ENCODE results near the gene UCP2. TPM values are rescaled to one million over a fixed set of nuclear protein-coding genes. Genes with fewer than 3 reads are reported as not detected.

UCP2 gene
- total RNA-seq, 1 experiment from 2014 or later = 30.4 TPM

DNA sequence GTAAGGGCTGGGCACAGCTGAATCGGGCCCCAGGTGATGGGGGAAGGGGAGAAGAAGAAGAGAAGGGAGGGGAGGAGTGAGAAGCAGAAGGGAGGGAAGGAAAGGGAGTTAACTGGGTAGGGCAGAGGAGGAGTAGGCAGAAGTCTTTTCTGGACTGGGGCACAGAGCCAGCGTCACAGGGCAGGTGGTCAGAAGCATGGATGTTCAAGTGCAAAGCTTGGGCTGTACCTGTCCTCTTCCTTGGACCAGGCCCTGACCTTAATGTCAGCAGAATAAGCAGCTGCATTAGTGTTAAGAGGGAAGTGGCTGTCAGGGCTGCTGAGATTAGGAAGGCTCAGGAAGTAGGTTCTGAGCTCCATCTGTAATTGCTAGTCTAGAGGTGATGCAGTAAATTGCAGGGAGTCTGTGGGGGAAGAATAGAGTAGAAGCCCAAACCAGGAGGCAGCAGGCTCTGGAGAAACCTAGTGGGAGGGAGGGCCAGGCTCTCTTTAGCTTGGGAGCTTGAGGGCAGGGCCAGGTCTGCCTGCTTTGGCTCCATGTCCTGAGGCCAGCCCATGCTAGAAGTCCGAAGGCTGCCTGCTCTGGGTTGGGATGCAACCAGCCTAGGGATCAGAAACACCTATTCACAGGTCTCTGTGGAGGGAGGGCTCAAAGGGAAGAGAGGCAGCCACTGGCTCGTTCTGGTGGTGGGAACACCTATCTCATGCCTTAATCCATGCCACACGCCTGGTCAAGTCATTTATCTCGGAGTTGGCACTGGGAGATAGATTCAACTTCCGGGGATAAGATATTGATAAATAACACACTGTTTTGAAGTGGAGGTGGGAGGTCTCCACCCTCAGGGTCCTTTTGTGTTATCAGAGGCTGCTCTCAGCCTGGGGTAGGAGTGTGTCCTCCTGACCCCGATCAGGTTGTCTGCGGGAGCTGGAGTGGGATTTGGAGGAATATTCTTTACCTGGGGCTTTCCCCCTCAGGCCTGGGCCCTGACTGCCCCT is 28.0 kb upstream of the UCP2 start:
- no peak for DNase-seq (ENCODE audit: low spot score)

DNA sequence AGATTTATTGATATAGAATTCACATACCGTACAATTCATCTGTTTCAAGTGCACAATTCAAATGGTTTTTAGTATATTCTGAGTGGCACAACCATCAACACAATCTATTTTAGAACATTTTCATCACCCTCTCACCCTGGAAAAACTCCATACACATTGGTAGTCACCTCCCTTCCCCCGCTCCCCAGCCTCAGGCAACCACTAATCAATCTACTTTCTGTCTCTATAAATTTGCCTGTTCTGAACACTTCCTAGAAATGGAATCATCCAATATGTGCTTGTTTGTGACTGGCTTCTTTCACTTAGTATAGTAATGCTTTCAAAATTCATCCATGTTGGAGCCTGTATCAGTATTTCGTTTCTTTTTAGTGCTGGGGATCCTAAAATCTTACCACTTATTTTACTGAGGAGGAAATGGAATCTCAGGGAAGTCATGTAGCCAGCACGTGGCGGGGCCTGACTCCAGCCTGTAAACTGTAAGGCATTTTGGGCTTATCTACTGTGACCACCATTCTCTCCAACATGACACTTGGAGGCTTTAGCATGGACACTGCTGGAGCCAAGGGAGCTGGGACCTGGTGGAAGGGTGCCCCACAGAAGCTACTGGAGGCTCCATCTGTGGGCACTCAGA is 27.1 kb upstream of the UCP2 start:
- DNase-seq (ENCODE audit: low spot score) = no peak

DNA sequence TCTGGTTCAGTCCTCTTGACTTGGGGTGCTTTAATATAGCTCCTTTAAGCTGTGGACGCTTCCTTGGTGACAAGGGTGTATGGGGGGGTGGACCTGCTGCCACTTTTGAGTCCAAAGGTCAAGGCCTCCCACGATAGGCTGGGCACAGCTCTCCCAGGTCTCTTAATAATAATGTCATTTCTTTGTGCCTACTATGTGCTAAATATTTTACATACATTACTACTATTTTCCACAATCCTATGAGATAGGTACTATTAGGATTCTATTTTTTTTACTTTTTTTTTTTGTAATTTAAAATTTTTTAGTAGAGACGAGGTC is 26.5 kb upstream of the UCP2 start:
- DNase-seq (ENCODE audit: low spot score) = no peak

DNA sequence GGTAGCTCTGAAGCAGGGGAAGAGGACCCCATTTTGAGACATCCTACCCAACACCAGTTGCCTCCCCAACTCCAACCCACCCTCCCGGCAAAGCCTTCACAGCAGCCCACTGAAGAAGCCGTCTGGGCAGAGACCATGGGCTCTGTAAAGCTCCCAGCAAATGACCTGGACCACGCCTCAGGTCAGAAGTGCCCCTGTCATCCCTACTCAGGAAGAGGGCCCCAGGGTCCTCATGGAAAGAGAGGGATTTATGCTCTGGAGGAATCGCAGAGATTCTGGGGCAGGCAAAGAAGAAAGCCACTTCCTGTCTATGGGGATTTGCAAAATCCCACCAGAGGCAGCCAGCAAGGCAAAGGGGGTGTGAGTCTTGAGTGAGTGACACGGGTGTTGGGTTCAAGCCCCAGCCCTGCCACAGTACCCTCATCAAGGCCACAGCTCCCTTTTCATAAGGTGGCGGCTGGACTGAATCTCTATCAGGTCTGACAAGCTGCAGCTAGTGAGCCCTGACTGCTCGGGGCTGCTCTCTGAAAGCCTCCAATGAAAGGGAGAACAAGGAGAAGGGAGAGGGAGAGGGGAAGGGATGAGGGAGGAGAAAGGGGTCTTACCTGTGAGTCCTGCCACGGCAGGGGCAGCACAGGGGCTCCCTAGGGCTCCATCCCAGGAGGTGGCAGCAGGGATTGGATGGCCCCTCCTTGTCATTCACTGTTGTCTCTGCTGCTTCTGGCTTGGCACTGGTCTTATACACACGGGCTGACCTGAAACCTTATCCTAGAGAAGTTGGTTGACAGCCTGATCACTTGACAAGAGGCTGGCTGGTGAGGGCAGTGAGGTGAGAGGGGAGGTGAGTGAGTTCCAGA is 26.0 kb upstream of the UCP2 start, which contains the start of gene UCP3:
UCP3 (minus strand) TSS at position 713 of the 857 bp plus-strand sequence. CDS start 2,043 bp downstream, outside the sequence.
- no peak for DNase-seq (ENCODE audit: low spot score)

DNA sequence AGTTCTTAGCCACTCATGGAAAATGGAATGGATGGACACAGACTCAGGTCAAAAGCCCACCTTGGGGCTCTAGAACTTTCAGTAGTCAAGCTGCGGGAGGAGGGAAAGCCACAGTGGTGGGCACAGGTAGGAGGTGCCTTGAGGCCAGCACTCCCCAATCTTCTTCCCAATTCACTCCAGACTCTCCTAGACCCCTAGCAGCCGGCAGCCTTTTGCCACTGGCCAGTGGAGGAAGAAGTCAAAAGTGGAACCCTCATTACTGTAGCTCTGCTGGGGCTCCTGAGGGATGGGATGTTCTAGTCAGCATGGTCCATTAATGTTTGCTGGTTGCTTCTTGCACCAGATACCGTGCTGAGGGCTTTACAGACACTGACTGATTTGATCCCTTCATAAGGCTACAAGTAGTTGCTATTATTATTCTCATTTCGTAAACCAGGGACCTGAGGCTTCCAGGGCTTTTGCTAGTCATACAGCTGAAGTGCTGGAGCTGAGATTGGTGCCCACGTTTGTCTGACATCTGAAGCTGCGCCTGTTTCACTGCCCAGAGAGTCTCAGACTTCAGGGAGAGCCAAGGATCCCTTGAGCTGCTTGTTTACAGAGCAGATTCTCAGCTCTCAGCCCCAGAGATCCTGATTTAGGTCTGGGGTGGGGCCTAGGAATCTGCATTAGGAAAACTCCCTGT is 25.2 kb upstream of the UCP2 start:
- DNase-seq (ENCODE audit: low spot score) = no peak

DNA sequence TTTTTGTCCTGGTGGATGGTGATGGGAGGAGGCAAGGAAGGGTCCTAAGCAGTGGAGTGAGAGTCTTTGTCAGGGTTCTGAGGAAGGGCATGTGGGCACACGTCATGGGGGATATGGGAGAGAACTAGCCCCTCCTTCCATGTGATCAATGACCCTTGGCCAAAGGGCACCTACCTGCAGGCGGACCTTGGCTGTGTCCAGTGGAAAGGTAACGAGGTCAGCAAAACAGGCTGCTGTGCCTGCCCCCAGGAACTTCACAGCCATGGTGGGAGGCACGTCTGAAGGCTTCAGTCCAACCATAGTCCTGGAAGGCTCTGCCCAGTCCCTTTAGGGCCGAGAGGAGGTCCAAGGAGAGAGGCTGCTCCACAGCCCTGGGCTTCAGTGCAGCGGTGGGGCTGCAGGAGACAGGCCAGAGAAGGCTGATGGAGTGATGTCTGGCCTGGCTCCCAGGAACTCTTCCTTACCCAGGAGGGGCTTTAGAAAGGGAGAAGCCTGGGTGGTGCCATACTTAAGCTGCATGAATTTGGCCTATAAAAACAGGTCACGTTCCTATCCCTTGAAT is 24.2 kb upstream of the UCP2 start:
- no peak for DNase-seq (ENCODE audit: low spot score)

DNA sequence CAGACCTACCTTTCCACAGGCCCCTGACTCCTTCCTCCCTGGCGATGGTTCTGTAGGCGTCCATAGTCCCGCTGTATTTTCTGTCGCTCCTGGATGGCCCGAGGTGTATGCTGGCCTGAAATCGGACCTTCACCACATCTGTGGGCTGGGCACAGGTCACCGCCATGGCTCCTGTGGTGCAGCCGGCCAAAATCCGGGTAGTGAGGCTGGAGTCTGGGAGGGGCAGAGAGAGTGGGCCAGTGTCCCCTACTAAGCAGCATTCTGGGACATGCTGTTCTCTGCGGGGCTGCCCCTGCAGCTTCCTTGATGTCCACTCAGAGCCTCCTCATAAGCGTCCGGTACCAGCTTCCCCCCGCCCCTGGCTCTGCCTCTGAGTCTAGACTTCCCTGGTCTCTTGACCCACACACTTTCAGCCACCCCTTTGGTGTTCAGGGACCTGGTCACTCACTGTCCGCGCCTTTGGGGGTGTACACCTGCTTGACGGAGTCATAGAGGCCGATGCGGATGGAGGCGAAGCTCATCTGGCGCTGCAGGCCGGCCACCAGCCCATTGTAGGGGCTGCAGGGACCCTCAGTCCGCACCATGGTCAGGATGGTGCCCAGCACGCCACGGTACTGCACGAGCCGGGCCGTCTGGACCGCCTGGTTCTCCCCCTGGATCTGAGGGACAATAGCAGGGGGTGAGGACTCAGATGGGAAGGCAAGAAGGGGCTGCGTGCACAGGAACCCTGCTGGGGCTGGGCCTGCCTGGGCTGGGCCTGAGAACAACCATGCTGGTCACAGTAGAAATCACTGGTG is 23.3 kb upstream of the UCP2 start:
- no peak for DNase-seq (ENCODE audit: low spot score)

DNA sequence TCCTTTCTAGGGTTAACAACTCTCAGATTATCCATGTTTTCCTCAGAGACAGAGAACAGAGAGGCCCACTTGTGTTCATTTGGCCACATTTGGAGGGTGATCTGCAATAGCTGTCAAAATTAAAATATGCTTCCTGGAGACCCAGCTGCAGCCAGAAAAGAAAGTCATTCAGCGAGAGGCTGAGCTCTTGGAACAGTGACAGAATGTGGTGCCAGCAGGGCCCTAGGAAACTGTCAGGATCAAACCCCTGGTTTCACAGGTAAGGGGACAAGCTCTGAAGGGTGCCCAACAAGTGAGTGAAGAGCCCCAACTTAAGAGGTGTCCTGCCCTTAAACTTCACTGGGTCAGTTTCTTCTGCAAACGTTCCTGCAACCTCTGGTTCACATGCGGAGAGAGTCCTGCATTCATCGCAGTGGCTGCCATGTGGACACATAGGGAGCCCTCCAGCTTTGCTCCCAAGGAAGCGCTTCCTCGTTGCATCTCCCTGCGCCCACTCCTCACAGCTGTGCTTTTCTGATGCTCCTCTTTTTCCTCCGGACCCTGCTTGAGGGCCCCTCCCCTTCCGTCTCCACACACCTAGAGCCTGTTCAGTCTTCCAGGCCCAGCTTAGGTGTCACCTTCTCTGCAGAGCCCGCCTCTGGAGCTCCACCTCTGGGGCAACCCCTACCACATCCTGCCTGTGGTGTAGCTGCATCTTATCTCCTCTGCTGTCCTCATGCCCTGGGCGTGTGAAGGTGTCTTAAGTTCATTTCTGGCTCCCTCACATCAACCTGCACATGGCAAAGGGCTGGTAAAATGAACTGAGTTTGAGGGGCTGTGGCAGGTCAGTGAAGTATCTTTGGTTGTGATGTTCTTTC is 22.3 kb upstream of the UCP2 start:
- no peak for DNase-seq (ENCODE audit: low spot score)

DNA sequence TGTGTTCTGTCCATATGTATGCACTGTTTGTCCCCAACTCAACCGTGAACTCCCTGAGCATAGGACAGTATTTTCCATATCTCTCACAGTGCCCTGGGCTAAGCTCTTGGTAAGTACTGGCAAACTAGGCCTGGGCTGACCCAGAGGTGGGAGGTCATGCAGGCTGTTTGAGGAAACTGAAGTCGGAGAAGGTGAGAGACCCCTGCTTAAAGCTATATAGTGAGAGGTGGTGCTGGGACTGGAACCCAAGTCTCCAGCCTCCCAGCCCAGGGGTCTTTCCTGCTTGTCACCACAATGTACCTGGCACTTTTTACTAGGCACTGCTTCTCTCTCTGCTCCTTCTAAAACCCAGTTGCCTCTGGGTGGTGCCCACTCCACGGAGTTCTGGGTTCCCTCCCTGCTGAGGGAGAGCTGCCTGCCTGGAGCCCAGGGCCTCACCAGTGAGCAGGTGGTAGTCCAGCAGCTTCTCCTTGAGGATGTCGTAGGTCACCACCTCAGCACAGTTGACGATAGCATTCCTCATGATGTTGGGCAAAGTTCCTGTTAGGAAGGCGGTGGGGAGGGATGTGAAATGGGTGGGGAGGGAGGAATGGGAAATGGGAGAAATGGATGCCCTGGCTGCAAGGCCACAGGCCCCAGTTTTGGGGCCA is 21.5 kb upstream of the UCP2 start:
- no peak for DNase-seq (ENCODE audit: low spot score)

DNA sequence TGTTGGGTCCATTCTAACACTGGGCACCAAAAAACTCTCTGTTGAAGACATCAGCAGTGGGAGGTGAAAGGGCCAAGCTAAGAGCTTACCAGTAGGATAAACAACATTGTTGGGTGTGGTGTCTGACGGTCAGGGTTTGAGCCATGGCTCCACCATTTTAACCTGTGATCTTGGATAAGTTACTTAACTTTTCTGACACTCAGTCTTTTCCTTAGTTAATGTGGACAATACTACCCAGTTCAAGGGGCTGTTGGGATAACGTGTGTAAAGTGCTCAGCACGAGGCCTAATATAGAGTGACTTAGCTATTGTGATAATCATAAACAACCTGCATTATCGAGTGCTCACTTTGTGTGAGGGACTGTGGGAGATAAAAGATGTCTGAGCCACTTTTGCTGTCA is 20.2 kb upstream of the UCP2 start:
- no peak for DNase-seq (ENCODE audit: low spot score)

DNA sequence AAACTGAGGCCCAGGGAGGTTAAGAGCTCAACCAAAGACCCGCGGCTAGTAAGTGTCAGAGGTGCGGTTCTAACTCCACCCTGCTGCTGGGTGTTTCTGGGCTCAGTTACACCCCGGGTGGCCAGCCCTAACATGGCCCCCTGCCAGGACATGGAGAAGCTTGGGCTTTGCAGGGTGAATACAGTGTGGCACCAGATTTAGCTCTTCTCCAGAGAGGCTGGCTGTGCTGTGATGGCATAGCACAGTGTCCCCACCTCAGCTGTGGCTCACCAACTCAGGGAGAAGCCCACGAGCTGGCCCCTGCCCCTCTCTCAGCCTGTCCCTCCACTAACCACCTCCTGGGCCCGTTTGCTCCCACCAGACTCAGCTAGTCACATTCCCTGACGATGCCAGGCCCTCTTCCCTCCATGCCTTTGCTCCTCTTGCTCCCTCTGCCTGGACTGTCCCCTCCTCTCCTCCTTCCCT is 19.2 kb upstream of the UCP2 start:
- no peak for DNase-seq (ENCODE audit: low spot score)

DNA sequence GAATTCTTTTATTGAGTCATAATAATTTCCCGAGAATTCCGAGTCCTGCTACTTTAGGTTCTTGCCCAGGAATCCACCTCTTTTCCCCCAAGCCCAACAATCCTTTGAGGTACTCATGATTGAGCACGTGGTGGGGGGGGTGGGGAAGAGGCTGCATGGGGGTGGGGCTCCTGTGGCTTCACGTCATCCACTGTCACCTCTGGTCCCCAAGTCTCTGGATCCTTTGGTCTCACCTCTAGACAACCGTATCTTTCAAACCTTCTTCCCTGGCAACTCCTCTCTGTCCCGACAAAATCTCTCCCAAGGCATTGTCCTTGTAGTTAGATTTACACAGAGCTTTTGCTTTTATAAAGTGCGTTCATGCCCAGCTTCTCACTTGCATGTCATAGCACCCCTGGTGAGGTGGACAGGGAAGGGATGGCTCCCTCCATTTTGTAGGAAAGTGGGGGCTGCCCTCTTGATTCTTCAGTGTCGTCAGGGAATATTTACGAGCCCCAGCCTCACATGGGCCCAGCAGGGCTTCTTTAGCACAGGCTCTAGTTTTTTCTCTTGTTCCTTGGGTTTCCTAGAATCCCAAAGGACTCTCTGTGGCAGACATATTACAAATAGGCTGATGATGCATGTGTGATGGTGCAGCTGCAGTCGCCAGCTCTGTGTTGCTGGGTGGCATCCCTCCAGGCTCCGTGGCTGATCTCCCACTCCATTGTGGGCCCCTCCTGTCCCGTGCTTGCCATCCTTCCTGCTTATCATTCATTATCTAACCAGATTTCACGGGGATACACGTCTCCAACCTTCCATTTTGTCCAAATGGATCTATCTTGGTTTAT is 17.9 kb upstream of the UCP2 start:
- no peak for DNase-seq (ENCODE audit: low spot score)

DNA sequence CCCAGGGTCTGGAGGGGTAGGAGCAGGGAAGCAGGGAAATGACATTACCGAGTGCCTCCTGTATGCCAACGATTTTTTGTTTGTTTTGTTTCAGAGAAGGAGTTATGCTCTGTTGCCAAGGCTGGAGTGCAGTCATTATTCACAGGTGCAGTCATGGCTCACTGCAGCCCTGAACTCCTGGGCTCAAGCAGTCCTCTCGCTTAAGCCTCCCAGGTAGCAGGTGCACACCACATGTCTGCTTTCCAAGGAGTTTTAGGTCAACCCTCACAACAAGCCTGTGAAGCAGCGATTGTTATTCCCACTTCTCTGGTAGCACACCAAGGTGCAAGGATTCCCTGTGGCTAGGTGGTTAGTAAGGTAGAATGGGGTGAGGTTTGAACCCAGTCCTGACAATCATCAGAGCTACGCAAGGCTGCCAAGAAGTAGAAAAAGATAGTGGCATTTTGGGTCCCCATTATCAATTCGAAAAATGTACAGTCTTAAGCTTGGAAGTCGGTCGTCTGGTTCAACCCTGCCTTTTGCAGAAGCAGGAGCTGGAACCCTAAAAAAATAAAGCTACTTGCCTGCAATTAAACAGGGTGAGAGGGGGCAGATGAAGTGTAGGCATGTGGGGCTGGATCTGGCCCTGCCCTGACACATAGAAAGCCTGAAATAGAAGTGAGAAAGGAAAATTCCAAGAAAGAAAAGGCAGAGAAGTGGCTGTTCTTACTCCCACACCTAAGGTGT is 17.1 kb upstream of the UCP2 start:
- no peak for DNase-seq (ENCODE audit: low spot score)

DNA sequence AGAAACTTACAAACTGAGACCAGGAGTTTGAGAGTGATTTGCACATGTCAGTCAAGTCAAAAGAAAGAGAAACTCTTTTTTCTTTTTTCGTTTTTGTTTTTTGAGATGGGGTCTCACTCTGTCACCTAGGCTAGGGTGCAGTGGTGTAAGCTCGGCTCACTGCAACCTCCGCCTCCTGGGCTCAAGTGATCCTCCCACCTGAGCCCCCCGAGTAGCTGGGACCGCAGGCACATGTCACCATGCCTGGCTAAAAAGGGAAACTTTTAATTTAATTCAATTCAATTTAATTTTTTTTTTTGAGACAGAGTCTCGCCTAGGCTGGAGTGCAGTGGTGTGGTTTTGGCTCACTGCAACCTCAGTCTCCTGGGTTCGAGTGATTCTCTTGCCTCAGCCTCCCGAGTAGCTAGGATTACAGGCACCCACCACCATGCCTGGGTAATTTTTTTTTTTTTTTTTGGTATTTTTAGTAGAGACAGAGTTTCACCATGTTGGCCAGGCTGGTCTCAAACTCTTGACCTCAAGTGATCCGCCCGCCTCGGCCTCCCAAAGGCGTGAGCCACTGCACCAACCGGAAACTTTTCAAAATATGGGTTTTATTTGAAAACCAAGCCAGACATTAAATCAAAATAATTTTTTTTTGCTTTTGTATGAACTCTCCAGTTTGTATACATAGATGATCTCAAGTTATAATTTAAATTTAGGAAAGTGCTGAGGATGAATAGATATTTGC is 16.4 kb upstream of the UCP2 start:
- no peak for DNase-seq (ENCODE audit: low spot score)

DNA sequence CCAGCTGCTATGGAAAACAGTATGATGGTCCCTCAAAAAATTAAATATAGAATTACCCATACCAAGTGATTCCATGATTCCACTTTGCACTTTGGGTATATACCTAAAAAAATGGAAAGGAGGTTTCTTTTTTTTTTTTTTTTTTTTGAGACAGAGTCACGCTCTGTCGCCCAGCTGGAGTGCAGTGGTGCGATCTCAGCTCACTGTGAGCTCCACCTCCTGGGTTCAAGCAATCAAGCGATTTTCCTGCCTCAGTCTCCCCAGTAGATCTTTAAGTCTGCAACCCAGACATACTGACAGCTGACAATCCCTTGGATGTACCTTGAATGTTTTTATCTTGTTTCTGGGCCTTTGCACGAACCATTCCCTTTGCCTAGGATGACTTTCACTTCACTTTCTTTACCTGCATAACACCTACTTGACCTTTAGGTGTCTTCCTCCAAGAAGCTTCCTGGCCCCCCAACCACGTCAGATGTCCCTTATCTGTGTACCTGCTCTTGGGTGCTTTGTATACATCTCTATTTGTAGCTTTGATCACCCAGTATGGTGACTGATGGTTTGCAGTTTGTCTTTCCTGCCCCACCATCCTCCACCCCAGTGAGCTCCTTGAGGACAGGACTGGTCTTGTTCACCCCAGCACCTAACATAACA is 14.6 kb upstream of the UCP2 start:
- no peak for DNase-seq (ENCODE audit: low spot score)

DNA sequence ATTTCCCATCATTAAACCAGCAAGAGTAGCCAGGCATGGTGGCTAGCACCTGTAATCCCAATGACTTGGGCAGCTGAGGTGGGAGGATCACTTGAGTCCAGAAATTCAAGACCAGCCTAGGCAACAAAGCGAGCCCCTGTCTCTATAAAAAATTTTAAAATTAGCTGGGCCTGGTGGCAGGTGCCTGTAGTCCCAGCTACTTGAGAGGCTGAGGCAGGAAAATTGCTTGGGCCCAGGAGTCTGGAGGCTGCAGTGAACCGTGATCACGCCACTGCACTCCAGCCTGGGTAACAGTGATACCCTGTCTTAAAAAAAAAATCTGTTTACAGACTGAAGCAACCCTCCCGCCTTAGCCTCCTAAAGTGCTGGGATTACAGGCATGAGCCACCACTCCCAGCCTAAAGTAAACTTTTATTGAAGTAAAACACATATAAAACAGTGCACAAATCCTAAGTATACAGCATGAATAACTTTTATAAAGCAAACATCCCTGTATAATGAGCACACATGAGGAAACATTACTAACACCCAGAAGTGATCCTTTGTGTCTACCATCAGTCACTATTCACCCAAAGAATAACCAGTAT is 13.6 kb upstream of the UCP2 start:
- no peak for DNase-seq (ENCODE audit: low spot score)

Data from A172 (cell line).